Erythroblast (primary cell): ENCODE data around the gene DDIT4L.

Source experiments
- GATA1 ChIP-seq: IDR thresholded peaks from 2 replicates; pipeline ENCODE4 v1.6.1; 2011; ENCODE audit warnings: low read depth, mild to moderate bottlenecking, control low read depth, low read length, moderate library complexity
- POLR2A ChIP-seq: IDR thresholded peaks from 2 replicates; pipeline ENCODE4 v1.6.1; 2011; ENCODE audit warnings: mild to moderate bottlenecking, low read length

DNA sequence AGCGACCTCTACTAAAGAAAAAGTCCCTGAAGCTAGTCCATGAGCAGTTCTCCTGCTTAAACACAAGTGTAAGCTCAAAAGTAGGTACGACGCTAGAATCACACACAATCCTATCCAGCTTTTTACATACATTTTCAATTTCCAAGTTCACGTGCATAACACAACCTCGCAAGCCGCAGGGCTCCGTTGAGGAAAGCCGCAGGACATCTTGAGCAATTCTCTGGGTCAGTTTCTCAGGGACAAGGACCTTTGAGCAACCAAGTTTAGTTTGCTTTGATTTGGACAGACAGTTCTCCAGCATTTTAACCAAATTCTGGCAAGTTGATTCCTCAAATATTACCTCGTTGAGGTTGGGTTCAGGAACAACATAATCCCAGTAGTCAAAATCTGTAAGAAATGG is 2.5 kb downstream of the DDIT4L start:
- no peak for TF ChIP-seq POLR2A
- no peak for TF ChIP-seq GATA1
